EH (cell line): ENCODE measurements around the gene SERPINI2.

Experiments
- DNase-seq: peaks from one replicate; pipeline ENCODE4 v3.0.0-alpha.2; 2015; ENCODE audit warnings: low read depth

Gene SERPINI2, protein sequence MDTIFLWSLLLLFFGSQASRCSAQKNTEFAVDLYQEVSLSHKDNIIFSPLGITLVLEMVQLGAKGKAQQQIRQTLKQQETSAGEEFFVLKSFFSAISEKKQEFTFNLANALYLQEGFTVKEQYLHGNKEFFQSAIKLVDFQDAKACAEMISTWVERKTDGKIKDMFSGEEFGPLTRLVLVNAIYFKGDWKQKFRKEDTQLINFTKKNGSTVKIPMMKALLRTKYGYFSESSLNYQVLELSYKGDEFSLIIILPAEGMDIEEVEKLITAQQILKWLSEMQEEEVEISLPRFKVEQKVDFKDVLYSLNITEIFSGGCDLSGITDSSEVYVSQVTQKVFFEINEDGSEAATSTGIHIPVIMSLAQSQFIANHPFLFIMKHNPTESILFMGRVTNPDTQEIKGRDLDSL

DNA sequence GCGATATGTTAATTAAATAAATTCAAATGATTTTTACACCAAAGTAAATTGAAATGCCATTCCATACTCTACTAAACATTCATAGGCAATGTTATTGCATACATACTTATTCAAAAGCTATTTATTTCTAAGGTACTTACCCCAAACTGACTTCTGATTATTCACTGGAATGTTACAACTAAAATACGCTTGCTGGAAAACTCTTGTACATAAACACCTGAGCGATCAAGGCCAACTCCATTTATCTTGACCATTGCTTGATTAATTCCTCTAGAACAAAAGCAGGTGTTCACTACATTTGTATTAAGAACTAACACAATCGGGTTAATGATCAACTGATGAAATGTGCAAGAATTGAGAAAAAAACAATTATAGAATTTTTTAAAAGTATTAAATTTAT is at the start of gene SERPINI2:
Gene SERPINI2, minus strand, starts transcription at position 180 of the 400 bp plus-strand sequence. CDS start 2,208 bp downstream, outside the sequence.
- no peak for DNase-seq

DNA sequence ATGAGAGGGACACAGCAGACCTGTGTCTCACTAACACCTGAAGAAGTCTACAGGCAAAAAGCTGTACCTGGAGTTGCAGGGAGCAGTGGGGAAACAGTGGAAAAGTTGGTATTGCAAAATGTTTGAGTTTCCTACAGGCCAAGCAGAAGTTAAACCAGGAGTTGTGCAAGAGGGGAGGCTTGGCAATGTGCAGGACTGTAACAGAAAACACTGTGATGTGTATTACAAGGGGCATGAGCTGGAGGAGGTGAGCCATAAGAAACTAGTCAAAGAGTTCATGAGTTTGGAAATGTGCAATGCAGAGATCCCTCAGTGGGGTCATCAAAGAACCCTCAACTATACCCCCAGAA is 47.1 kb upstream of the SERPINI2 start:
- DNase-seq, result no peak

DNA sequence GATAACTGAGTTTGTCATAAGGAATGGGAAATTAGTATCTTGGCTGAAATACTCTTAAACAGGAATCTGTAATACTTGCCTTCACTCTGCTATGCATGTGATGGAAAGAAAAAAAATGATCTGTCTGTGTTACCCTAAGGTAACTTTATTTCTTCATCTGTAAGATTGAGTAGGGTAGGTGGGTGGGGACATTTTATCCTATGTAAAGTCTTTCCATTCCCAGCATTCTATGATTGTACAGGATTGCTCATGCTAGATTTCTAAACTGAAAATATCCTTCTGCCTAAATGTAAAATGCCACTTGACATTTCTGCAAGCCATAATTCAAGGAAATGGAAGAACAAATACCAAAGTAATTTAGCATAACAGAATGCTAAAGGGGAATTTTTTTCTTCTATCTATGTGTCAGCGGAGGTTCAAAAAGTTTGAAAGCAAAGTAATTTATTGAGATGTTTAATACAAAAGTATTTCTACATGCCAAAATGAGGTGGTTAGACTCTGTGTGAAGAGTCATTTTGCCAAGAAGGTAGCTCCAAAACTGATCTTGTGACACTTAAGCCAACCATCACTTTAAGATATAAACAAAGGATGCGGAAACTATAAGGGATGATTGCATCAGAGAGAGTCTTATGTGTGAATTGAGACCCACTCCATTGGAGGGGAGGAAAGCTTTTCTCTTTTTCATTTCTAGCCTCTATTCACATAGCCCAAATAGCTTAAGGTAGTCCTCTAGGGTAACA is 46.6 kb upstream of the SERPINI2 start:
- no peak for DNase-seq

DNA sequence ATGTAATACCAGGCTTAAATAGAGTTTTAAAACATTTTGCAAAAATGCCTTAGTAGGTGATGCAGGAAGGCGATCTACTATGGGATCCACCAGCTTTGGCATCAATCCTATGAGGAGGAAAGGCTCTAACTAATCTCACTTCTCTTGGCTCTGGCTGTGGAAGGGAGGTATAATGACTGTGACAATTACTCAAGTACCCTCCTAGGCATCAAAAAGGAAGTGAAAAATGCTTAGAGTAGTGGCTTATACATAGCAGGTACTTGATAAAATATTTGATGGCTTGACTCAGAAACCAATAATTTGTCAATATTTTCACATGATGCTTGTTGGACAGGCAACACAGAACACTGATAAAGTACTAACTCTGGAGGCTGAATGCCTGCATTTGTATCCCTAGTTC is 34.1 kb upstream of the SERPINI2 start:
- DNase-seq, result no peak

DNA sequence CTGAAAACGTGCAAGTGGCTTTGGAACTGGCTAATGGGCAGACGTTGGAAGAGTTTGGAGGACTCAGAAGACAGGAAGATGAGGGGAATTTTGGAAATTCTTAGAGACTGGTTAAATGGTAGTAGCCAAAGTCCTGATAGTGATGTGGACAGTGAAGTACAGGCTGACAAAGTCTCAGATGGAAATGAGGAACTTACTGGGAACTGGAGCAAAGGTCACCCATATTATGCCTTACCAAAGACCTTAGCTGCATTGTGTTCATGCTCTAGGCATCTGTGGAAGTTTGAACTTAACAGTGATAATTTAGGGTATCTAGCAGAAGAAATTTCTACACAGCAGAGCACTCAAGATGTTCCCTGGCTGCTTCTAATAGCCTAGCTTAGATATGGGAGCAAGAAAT is 28.6 kb upstream of the SERPINI2 start:
- no peak for DNase-seq

DNA sequence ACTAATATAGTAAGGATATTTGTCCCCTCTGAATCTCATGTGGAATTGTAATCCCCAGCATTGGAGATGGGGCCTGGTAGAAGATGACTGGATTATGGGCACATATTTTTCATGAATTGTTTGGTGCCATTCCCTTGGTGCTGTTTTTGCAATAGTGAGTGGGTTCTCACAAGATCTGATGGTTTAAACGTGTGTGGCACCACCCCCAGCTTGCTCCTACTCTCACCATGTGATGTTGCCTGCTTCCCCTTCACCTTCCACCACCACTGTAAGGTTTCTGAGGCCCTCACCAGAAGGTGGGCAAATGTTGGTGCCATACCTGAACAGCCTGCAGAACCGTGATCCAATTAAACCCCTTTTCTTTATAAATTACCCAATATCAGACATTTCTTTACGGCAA is 28.1 kb upstream of the SERPINI2 start:
- DNase-seq, result no peak

DNA sequence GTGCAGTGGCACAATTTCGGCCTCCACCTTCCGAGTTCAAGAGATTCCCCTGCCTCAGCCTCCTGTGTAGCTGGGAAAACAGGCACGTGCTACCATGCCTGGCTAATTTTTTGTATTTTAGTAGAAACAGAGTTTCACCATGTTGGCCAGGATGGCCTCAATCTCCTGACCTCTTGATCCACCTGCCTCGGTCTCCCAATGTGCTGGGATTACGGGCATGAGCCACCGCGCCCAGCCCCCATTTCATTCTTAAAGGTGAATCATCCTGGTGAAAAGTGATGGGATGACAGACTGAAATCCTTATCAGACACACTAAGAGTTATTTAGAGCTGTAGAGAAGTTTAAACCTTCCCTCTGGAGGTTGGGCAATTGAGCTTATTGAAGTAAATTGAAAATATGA is 24.1 kb upstream of the SERPINI2 start:
- DNase-seq, result no peak

DNA sequence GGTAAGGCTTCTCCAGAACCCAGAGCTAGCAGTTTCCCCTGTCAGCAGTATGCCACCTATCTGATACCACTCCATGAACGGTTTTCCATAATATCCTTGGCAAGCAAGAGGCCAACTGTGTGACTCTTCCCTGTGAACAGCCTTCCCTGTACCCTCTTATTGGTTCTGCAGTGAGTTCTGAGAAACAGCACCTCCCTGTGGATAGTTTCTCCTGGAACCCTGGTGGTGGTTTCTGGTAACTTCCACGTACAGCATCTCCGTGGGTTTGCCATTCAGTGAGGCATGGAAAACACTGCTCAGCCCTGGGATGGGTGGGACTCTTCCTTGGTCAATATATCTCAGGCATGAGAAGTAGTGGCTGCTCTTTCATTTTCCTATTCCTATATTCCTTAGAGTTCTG is 19.4 kb upstream of the SERPINI2 start:
- no peak for DNase-seq

DNA sequence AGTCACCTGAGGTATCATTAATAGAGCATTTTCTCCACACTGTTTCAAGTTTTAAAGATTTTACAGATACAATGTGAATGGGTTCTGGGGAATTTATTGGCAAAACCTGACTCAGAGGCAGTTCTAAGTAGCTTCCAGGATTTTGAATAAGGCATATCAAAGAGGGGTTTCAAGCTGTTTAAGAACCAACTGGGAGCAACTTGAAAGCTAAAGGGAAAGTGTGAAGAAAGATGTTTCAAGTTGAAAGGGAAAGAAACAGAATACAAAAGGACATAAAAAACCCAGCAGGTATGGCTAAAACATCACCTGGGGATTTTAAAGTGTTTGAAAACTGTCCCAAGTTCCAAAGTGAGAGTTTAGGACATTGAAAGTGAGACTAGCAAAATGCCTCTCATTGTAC is 17.8 kb upstream of the SERPINI2 start:
- DNase-seq, result no peak

DNA sequence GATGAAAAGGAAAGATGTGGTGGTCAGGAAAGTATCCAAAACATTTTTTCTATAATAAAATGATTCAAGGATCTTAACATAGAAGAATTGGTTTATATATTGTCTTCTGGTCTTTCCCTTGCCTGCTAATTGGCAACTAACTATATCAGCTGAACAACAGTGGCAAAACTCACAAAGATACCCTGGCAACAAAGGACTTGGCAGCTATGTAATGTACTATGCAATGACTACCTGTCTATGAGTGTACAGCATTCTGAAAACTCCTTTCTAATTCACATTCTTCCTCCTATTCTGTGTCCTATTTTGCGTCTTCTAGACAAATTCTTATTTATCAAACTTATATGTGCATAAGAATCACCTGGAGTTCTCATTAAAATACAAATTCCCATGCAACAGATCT is 15.7 kb upstream of the SERPINI2 start:
- no peak for DNase-seq

DNA sequence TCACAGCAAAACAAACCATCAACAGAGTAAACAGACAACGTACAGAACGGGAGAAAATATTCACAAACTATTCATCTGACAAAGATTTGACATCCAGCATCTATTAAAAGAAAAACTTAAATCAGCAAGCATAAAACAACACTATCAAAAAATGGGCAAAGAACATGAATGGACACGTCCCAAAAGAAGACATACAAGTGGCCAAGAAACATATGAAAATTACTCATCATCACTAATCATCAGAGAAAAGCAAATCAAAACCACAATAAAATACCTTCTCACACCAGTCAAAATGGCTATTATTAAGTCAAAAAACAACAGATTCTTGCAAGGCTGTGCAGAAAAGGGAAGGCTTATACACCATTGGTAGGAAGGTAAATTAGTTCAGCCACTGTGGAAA is 13.7 kb upstream of the SERPINI2 start:
- no peak for DNase-seq

DNA sequence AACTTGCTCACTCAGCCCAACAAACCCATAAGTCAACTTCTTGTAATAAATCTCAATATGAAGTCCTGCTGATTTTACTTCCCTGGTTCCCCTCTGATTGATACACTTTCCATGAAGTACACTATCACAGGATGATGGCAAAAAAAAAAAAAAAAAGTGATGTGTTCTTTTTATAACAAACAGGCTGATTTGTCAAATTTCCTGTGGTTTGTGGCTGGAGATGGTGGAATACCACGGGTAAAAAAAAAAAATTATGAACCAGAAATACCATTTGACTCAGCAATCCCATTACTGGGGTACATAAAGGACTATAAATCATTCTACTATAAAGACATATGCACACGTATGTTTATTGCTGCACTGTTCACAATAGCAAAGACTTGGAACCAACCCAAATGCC is 10.7 kb upstream of the SERPINI2 start:
- no peak for DNase-seq

DNA sequence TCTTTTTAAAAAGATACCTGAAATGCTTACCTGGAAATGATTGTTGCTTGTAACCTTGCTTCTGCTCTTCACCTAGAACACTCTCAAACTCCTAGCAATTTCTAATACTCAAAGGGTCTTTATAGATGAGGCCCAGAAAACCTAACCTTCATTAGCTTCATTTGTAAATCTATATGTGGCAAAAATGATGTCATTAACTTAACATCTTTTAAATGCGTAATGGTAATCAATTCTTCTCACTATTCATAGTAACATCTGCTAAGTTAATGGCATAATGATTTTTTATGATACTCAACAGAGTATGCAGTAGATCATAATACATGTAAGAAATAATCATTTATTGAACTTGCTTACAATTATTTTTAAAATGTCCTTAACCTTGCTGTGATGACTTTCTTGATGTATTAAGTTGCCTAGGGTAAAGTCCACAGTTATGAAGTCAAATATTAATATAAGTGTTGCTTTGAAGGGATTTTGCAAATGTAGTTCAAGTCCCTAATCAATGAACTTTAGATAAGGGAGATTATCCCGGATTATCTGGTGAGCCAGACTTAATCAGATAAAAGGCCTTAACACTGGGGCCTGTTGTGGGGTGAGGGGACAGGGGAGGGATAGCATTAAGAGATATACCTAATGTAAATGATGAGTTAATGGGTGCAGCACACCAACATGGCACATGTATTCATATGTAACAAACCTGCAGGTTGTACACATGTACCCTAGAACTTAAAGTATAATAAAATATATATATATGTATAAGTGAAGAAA is 10.1 kb upstream of the SERPINI2 start:
- no peak for DNase-seq

DNA sequence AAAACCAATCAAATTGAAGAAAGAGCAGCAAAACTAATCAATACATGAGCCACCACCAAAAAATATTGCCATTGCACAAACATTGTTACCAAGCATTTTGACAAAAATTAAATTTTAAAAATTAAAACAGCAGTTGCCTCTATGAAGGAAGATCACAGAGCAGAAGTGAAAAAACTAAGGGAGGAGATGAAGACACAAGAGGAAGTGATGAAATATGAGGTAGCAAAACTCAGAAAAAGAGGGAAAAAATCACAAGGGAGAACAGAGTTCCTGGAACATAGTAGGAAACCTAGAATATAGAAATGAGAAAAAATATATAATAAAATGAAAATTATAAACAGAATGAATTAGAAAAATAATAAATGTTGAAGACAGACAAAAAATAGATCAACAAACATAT is 7.3 kb upstream of the SERPINI2 start:
- no peak for DNase-seq

DNA sequence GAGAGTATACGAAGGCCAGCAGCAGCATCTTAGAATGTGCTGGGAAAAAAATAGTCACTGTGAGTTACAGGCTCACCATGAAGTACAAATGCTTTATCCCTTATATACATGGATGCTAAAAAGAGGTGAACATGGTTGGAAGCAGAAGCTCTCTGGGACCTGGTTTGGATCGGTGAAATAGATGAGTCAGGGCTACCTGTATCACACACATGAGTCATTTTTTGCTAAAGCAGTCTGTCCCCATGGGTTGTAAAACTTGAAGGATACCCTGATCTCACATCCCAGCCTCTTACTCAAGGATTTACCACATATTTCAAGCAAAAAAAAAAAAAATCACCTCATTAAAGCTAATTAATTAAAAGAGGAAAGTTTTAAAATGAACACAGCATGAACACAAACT is 6.9 kb upstream of the SERPINI2 start:
- no peak for DNase-seq

DNA sequence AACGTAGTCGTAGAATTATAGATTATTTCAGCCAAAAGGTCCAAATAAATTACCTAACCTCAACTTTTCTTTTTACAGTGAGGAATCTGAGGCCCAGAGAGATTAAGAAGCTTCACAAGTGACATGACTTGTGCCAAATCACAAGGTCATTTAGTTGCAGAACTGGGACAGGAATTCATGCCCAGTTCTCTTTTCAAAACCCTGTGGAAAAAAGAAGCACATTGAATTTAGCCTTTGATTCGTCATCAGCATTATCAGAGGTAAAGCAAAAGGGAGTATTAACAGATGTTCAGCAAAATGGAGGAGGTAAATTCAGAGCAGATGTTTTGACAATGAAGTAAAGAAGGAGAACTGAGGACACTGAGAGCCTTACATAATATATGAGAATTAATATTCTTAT is 4.5 kb downstream of the SERPINI2 start:
- no peak for DNase-seq

DNA sequence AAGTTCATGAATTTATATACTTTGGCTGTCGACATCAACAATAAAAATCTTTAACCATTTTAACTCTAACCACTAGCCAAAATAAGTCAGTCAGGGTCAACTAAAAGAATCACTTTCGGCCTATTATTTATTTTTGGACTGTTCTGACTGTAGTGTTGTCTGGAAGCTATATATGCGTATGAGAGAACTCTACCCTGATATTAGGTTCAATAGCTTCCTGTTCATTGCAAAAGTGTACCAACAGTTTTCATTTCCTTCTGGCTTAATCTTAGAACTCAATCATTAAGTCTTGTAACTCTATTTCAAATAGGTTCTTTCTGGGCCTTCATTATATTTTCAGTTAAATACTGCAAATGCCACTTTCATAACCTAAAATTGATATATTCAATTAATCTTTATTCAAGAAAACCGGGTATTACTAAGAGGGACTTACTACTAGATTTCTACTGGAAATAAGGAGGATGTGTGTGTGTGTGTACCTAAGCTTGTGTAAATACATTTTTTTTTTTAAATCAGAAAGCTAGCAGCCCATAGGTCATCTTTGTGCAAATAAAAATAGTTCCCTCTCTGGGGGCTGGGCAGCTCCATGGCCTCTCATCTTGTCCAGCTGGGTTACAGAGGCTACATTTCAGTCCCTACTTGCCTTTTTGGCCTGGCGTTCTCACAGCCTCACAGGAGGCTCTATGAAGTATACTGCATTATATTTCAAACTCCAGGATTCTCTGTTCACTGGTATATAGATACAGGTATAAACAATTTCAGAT is 5.8 kb downstream of the SERPINI2 start:
- no peak for DNase-seq

DNA sequence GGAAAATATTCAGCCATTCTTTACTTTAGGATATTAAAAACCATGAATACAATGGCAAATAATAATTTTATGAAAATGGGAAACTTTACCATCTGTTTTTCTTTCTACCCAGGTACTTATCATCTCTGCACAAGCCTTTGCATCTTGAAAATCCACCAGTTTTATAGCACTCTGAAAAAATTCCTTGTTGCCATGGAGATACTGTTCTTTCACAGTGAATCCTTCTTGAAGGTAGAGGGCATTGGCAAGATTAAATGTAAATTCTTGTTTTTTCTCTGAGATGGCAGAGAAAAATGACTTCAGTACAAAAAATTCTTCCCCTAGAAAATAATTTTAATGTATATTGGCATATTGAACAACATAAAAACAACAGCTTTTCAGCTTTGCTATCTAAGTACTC is 6.9 kb downstream of the SERPINI2 start:
- no peak for DNase-seq

DNA sequence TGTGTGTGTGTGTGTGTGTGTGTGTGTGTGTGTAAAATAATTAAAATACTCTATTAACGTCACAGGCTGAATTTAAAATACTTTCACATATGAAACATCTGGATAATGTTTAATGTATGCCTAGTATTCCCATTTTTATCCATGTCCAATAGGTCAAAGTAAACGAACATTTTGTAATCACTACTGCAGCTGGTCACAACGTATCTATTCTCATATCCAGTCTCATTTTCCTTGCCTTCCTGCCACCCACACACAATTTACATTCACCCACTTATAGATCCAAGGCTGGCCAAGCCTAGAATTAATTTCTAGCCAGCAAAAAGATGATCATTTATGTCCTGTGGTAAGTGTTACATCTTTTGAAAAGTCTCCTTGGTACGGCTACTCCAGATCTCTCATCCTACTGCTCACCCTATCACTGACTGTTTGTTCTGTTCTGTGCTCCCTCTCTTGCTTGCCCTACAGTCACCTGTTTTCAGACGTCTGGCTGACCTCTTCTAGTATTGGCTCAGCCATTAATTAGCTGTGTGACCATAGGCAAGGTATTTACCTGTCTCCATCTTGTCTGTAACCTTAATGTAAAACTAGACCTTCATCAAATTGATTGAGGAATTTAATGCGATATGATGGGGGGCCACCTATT is 17.6 kb downstream of the SERPINI2 start:
- DNase-seq, result no peak

DNA sequence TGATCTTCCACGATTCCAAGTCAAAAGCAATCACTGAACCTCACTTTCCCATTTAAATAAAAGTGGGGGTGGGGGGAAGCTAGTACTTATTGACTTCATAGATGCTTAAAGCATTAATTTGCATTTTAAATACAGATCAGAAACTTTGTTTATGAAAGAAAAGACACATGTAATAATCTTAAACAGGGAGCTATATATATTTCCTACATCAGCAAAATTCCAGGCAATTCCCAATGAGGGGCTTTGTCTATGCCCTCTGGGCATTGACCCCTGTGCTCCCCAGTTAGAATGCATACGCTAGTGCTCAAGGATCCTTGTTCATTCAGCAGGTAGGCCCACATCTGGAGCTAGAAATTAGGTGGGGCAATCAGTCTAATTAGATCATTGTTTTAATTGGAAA is 20.0 kb downstream of the SERPINI2 start:
- DNase-seq, result no peak

DNA sequence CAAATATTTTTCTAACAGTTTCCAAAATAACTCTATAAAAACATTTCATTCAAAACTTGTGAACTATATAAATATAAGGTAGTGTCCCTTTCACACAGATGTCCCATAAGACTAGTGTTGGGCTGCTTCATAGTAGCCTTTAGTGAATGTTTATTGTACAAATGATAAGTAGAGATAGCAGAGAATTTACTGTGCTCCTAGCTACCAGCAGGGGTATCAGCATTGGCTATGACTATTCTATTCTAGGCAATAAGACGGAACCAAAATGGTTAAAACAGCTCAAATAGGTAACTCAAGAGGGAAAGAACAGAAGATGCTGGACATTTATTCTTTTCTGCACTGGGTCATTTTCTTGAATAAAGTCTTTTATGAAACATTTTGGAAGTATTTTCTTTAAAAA is 22.6 kb downstream of the SERPINI2 start:
- DNase-seq, result no peak

DNA sequence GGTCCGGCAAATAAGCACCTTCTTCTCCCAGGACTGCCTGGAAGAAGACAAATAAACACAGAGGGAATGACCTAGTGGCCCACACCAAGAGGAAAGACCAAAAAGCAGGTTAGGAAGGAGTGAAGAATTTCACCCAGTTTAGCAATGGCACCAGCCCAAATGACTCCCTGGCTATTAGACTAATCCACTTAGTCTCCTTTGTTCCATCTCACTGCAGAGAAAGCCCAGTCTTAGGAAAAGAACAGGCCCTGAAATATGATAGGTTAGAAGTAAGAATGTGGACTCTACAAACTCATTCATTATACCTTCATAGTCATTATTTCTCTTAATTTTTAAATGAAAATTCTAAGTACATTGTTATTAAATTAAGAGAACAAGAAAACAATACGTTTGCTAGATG is 23.2 kb downstream of the SERPINI2 start:
- DNase-seq, result no peak
